Tibial nerve (tissue), 4 donors: Measurements from ENCODE around the gene EIF2B2.

ENCODE experiments used
- EP300 ChIP-seq, 2 donors: sonication (generic); formaldehyde crosslinking; IDR thresholded peaks; one replicate each; pipeline ENCODE4 v1.6.1; 2017; ENCODE audit warnings: antibody characterized with exemption in 2 of 2, mild to moderate bottlenecking in 1 of 2
- POLR2A ChIP-seq, 2 donors: fragments of 450-650 bp; IDR thresholded peaks; one replicate each; pipeline ENCODE4 v1.6.1; 2017; ENCODE audit warnings: antibody characterized with exemption in 2 of 2, mild to moderate bottlenecking in 2 of 2, moderate library complexity in 2 of 2
- TF ChIP-seq, protein P1 (sequence below), 5 experiments: fragments of 200-600 bp in 3 of 5; fragments of 450-650 bp in 2 of 5; sonication (generic) in 3 of 5; IDR thresholded peaks; one replicate each; pipeline ENCODE4 v1.5.1; 2016 to 2019; ENCODE audit warnings: antibody characterized with exemption in 5 of 5, mild to moderate bottlenecking in 3 of 5, moderate library complexity in 2 of 5

DNA sequence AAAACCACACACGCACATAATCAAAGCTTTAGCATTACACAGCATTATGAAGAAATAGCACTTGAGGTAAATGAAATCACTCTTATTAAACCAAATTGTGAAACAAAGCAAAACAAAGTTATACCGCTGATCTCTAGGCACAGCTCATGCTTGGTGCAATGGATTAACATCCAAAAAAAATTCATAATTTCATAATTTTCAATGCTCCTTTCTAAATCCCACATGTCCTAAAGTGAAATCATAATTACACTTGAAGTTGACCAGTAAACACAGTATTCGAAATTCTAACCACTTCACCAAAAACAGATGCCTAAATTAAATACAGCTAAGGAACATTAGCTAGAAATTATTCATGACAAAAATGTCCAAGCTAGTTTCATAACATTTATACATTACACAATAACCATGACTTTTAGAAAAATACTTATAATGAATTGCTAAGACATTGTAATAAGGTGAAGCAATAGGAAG lies 47.0 kb downstream of the EIF2B2 start:
- TF ChIP-seq POLR2A (IDR thresholded peaks at IDR 0.05) (no peak), EP300 (IDR thresholded peaks at IDR 0.05) (peak in 1 of 2 donors; percentile 60)
- TF ChIP-seq, protein P1, sequence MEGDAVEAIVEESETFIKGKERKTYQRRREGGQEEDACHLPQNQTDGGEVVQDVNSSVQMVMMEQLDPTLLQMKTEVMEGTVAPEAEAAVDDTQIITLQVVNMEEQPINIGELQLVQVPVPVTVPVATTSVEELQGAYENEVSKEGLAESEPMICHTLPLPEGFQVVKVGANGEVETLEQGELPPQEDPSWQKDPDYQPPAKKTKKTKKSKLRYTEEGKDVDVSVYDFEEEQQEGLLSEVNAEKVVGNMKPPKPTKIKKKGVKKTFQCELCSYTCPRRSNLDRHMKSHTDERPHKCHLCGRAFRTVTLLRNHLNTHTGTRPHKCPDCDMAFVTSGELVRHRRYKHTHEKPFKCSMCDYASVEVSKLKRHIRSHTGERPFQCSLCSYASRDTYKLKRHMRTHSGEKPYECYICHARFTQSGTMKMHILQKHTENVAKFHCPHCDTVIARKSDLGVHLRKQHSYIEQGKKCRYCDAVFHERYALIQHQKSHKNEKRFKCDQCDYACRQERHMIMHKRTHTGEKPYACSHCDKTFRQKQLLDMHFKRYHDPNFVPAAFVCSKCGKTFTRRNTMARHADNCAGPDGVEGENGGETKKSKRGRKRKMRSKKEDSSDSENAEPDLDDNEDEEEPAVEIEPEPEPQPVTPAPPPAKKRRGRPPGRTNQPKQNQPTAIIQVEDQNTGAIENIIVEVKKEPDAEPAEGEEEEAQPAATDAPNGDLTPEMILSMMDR (IDR thresholded peaks at IDR 0.05) = no peak
